GM18868 (cell line): ENCODE data around the gene ALKBH5.

ENCODE experiments used
- ATAC-seq: cut with Tn5 transposase; IDR thresholded peaks from one replicate; pipeline ENCODE4 v1.9.1; 2021; ENCODE audit warnings: mild to moderate bottlenecking, moderate library complexity; ENCODE audit not compliant: unreplicated experiment

The ALKBH5 gene

GRCh38 chr17:18258356-18259038 lies 74.9 kb downstream of the ALKBH5 start, which contains the start of gene FLII:
Gene FLII, minus strand, starts transcription at chr17:18258738. Its CDS starts 48 bp downstream, at chr17:18258690.
- no peak for ATAC-seq
